Frontal cortex (tissue), 4 donors: Measurements from ENCODE around the gene CCNC. TPM values are rescaled to one million over a fixed set of nuclear protein-coding genes. Genes with fewer than 3 reads are reported as not detected.

Source experiments
- DNase-seq, 2 donors: peaks; one replicate each; pipeline ENCODE4 v3.0.0; 2012; ENCODE audit warnings: low spot score in 2 of 2
- FAIRE-seq: peaks from 2 replicates; lab custom pipeline; 2012; peaks lifted over from hg19 to GRCh38; lab: Jason Lieb, UNC
- total RNA-seq: library from RNA; depleted of rRNA; stranded (reverse); fragments of >200 nt; gene quantifications from one replicate; pipeline ENCODE4 v1.2.3, GENCODE V29; 2014
- donor health status: control.
- donor health status: control.
- donor health status: control.

CCNC gene, protein sequence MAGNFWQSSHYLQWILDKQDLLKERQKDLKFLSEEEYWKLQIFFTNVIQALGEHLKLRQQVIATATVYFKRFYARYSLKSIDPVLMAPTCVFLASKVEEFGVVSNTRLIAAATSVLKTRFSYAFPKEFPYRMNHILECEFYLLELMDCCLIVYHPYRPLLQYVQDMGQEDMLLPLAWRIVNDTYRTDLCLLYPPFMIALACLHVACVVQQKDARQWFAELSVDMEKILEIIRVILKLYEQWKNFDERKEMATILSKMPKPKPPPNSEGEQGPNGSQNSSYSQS
- 92.1 TPM for total RNA-seq

DNA sequence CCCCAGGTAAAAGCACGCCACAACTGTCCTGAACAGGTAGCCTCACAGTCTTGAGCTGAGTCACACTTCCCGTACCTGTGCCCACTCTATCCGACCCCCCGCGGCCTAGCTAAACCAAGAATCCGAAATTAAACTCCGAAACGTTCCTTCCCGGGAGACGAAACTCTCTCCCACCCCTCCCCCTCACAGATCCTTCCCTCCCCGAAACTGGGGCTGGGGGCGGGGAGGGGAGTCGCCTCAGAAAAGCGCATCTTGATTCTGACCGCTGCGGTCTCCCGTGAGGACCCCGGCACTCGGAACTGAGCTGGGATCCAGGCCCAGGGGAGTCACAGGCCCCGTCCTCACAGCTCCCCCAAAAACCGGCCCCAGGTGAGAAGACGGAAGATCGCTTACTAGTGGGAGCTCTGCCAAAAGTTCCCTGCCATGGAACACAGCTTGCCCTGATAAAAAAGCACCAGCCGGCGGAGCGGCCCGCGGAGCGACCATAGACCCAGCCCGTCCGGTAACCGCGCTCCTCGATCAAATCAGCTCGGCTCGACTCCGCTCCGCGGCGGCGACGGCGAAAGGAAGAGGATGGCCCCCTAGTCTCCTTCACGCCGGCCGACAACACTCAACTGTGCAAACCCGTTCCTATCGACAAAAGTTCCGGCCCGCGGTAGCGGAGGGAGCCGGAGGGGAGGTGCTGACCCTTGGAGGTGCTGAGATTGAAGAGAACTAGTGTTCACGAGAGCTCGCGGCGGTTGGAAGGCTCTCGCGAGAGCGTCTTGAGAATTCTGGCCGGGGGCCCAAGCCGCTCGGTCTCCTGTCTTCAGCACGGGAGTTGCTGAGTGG lies at the start of gene CCNC:
CCNC (minus strand) TSS at position 558 of the 831 bp plus-strand sequence; CDS start at position 425, 133 bp downstream.
- DNase-seq (peak in 1 of 2 donors; percentile 79), FAIRE-seq (no peak)

DNA sequence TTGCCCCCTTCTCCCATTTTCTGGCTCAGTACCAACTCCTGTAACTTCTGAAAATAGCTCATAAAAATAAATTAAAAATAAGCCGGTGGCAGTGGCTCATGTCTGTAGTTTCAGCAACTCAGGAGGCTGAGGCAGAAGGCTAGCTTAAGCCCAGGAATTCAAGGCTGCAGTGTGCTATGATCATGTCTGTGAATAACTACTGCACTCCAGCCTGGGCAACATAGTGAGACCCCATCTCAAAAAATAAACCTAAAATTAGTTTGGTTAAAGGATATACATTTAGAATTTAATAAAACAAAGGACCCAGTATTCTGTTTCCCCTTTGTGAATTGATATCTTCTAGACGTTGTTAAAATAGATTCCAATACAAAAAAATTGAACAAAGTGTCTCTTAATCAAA lies 48.7 kb upstream of the CCNC start:
- FAIRE-seq (no peak), DNase-seq (no peak)

DNA sequence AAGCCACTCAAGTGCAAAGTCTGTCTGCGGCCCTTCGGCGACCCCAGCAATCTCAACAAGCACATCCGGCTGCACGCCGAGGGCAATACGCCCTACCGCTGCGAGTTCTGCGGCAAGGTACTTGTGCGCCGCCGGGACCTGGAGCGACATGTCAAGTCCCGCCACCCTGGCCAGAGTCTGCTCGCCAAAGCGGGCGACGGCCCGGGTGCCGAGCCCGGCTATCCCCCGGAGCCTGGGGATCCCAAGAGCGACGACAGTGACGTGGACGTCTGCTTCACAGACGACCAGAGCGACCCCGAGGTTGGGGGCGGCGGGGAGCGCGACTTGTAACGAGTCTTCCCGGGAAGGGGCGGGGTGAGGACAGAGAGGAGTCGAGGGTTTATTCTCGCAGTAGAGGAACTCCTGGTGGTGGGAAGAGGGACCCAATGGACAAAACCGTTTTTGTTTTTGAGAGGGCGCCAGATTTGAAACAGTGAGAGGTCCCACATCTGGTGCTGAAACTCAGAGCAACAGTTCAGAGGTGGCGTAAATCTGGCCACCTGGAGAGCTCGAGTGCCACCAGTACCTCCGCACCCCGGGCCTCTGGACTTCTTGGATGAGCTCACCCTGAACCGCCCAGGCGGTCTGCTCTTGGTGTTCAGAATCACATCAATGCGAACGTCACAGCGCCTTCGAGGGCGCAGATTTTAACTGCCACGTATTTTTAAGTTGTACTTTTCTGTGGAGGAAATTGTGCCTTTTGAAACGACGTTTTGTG lies 46.1 kb upstream of the CCNC start:
- no peak for DNase-seq

DNA sequence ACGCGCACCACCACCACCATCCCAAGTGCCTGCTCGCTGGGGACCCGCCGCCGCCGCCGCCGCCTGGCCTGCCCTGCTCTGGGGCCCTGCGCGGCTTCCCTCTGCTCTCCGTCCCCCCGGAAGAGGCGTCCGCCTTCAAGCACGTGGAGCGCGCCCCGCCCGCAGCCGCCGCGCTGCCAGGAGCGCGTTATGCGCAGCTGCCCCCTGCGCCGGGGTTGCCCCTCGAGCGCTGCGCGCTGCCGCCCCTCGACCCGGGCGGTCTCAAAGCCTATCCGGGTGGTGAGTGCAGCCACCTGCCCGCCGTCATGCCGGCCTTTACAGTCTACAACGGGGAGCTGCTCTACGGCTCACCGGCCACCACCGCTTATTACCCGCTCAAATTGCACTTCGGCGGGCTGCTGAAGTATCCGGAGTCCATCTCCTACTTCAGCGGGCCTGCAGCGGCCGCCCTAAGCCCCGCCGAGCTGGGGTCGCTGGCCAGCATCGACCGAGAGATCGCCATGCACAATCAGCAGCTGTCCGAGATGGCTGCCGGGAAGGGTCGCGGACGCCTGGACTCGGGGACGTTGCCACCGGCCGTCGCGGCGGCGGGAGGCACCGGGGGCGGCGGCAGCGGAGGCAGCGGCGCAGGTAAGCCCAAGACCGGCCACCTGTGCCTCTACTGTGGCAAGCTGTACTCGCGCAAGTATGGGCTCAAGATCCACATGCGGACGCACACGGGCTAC lies 45.4 kb upstream of the CCNC start:
- DNase-seq, result no peak

More for the DNA sequence above, 46.1 kb upstream of the CCNC start:
- FAIRE-seq, result no peak

DNA sequence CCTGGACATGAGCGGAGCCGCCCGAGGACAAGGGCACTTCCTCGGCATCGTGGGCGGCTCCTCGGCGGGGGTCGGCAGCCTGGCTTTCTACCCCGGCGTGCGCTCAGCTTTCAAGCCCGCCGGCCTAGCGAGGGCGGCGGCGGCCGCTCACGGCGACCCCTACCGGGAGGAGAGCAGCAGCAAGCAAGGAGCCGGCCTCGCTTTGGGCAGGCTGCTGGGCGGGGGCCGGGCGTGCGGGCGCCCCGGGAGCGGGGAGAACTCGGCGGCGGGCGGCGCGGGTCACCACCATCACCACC lies 44.9 kb upstream of the CCNC start:
- FAIRE-seq, result no peak
- peak in 1 of 2 donors; percentile 40 for DNase-seq

More for the DNA sequence above, 45.4 kb upstream of the CCNC start:
- FAIRE-seq, result no peak

DNA sequence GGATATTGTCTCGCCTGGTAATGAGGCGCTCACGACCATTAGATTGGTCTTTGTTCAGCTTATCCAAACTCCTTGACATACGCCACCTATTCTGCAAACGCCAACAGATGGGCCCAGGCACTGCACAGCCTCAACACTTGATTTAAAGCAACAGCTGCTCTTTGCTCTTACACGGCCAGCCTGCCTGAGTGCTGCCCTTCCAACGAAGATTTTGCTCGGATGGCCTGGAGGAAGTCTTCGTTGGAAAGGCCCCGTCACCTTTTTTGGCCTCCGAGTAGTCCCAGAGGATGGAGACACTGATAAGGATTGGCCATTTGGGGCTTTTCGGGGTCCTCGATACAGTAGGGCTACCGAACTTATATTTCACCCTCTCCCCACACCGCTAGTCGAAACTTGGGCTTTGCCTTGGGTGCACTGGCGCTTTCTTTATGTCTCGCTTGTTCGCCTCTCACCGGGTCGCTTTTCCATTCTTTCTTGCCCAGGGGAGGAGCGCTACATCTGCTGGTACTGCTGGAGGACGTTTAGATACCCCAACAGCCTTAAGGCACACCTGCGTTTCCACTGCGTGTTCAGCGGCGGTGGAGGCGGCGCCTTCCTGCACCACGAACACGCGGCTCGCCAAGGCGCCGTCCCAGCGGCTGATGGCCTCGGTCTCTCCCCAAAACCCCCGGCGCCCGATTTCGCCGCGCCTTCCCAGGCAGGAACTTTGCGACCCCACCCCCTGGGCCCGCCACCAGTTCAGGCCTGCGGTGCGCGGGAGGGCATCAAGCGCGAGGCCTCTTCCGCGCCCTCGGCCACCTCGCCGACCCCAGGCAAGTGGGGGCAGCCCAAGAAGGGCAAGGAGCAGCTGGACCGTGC lies 44.3 kb upstream of the CCNC start:
- DNase-seq, result no peak
- FAIRE-seq, result no peak

DNA sequence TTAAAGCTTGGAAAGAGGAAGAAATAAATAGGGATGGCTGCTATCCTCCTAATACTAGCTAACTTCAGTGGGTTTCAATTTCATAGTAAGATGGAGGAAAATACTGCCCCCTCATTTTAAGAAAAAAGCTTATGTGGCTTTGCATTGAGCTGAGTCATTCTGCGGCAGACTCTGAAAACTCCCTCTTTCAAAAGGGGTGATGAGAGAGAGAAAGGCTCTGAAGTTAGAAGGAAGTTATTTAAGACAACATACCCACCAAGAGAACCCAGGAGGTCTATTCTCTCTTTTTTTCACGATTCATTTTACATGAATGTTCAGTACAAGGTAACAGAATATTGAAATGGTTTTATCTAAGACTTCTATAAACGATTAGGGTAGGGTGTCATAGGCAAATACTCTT lies 42.7 kb upstream of the CCNC start:
- DNase-seq (no peak), FAIRE-seq (no peak)

DNA sequence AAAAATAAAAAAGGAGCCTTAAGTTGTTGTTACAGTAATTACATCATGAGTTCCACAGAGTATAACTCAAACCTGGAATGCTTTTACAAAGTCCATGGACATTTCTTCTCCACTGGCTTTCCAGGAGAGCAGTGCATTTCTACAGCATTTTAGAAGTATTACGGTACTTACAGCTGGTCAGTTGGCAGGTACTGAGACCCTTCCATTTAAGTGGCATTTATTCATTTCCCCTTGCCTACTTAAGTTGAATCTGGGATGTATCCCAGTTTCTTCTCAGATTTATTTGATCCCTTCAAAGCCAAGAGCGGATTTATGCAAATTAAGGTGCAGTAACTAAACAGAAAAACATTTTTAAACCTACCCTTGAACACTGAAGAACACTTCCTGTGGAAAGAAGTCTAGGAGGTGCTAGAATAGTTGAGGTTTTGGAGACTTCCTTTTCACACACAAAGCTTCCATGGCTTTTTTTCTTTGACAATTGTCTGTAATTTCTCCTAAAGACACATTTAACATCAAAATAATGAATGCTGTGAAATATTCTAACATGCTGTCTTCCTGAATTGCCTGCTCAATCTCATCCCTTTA lies 41.5 kb upstream of the CCNC start:
- no peak for FAIRE-seq
- DNase-seq, result no peak

DNA sequence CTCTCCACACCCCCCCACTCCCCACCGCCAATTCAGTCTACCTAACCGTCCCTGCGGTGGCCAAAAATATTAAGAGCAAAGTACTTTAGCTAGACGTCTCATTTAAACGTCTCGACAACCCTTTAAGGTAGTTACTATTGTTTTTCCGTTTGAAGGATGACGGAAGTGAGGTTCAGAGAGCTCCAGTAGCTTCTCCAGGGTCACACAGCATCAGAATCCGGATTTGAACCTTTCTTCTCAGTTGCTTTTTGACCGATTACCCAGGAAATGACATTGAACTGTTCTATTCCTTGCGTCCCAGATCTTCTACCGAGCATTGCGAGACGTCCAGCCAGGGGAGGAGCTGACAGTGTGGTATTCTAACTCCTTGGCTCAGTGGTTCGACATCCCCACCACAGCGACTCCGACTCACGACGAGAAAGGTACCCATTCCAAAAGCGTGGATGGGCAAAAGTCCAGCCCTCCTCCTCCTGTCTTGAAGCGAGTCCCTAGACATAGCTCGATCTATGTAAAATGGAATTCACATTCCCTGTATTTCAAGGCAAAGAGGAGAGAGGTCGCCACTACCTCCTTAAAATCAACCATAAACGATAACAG lies 40.5 kb upstream of the CCNC start:
- no peak for DNase-seq

DNA sequence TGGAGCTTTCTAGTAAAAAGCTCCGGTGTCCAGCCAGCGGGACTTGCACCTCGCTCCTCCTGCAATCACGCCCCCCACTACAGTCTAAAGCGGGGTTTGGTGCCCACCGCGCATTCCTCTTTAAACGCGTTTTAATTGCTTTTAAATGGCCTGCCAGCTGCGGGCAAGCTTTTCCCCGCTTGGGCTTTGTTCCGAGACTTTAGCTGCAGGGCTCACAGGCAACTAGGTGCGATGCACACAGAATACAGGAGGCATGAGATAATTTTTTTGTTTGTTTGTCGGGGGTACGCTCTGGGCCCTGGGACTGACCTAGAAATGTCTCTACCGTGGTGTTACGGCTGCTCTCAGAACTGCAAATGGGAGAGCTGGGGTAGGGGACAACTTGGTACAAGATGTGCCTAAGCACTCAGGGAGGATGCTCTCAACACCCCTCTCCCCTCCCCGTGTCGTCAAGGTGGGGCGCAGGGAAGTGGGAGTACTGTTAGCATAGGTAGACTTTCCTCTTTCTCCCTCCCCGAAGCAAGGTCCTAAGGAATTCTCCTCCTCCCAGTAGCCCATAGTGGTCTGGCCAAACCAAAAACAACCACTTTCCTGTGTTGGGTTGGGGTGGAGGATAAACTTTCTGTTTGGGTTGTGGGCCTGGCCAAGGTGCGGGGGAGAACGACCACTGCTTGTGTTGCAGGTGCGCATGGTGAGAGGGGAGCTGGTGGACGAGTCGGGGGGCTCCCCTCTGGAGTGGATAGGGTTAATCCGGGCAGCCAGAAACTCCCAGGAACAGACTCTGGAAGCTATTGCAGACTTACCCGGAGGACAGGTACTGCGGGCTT lies 39.8 kb upstream of the CCNC start:
- DNase-seq (no peak), FAIRE-seq (no peak)

More for the DNA sequence above, 40.5 kb upstream of the CCNC start:
- FAIRE-seq, result no peak

DNA sequence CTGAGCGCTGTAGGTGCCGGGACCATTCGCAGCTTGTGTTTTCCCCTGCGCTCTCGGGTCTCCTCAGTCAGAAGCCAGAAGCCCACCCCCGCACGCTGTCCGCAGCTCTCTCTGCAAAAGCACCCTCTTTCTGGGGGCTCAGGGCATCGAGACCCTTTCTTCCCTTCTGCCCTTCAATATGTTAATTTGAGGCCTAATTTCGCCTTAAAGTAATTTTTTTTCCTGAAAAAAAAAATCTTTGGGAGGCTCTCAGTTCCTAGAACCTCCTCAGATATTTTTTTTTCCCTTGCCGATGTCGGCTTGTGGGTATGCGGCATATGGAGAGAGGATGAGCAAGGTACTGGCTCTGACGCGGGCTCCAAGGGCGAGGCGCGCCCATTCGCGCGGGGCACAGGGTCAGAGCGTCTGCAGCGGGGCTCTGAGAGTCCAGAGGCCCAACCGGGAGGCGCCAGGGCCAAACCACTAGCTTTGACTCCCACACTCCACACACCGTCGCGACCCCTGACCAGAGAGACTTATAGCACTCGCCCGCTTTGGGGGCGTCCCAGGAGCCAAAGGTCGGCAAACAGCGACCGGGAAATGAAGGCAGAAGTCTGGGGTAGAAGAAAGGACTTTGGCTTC lies 39.1 kb upstream of the CCNC start:
- no peak for DNase-seq
- FAIRE-seq, result no peak

DNA sequence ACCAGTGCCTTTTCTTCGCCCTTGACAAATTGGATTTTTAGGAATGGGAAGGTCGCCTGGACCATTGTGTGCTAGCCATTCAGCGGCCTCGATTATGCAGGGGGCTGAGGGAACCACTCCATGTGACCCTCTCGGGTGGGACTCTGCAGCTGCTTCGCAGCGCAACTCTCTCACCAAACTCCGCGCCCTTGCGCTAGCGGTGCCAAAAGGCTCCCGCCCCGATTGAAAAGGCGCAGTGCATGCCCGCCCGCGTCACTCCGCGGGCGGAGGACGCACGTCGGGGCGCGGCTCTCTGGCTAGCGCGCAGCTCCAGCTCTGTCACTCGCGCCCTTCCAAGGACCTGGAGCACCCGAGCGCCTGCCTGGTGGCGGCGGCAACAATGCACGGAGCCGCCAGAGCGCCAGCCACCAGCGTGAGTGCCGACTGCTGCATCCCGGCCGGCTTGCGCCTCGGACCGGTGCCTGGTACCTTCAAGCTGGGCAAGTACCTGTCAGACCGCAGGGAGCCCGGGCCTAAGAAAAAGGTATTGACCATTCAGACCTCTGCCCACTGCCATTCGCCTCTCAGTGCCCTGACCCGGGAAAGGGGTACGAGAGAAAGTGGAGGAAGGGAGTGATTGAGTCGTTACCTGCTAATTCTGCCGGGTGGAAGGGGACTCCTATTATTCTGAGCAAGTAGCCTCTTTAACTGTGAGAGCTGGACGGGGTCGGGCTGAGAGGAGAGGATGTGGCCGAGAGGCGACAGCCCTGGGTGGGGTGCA lies 38.4 kb upstream of the CCNC start, which contains the start of gene PRDM13:
PRDM13 (plus strand) TSS at position 178 of the 760 bp plus-strand sequence; CDS start at position 380, 202 bp downstream.
- DNase-seq, result no peak
- no peak for FAIRE-seq

DNA sequence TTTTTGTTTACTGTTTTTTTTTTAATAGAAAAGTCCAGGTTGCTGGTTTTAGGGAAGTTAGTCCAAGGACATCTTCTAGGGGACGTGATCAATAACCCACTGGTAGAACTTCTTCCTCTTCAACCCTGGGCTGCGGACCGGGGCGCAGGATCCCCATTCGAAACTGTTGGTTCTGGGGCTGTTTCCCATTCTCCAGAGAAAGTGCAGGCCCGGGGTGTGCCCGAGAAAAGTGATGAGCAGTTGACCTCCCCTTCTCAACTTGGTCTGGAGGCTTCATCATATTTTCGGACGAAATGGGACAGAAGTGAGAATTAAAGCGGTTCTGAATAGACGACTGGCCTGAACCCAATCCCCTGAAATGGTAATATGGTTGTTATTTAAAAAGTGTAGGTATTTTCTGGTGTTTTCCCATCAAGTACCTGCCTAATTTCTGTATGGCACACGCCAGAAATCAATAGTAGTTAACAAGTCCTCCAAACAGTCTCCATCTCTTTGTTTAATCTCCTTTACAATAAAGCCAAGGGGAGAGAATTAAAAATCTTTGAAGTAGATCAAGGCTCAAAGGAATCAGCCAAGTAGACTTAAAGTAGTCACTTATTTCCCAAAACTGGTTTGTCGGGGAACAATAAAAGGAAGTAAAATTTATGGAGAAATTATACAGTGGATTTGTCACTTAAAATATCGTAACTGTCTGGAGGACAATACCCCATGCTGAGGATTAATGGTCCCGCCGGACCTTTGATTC lies 37.6 kb upstream of the CCNC start:
- FAIRE-seq (no peak), DNase-seq (no peak)

DNA sequence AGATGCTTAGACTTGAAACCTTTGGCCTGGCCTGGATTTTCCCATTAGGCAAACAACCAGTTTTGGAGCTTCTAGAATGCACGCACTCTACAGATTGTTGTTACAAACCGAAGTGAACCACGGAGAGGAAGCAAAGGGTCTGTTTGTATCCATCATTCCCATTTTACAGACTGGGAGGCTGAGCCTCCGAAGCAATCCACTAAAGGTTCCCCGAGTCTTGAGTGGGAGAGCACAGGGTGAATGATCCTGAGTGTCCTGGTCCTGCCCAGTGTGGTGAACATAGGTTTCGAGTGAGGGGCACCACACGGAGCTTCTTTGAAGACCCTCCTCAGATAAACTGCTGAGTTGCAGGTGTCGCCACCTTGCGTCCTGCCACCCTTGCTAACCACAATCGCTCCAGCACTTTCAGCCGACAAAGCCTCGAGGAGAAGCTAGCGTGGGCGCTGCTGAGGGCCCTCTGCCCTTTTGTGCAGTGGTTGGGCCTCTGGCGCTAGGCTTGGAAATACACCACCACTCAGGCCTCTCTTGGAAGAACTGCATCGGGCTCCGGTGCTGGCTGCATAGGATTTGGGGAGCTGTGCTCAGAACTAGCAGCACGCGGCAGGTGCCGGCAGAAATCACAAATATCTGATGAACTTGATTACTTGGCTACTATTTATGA lies 36.7 kb upstream of the CCNC start:
- no peak for DNase-seq

More for the DNA sequence above, 36.7 kb upstream of the CCNC start:
- FAIRE-seq, result no peak
